Stimulated activated CD8-positive, alpha-beta memory T cell treated with anti-CD3 and anti-CD28 coated beads, Interleukin-7, amount 100 ng/mL, for 4 hours (primary cell): ENCODE data around the gene RIMKLA.

Experiments used
- DNase-seq, 2 donors: peaks; one replicate each; pipeline ENCODE4 v3.0.0-alpha.2; 2020; ENCODE audit warnings: low read depth in 2 of 2

RIMKLA gene

DNA sequence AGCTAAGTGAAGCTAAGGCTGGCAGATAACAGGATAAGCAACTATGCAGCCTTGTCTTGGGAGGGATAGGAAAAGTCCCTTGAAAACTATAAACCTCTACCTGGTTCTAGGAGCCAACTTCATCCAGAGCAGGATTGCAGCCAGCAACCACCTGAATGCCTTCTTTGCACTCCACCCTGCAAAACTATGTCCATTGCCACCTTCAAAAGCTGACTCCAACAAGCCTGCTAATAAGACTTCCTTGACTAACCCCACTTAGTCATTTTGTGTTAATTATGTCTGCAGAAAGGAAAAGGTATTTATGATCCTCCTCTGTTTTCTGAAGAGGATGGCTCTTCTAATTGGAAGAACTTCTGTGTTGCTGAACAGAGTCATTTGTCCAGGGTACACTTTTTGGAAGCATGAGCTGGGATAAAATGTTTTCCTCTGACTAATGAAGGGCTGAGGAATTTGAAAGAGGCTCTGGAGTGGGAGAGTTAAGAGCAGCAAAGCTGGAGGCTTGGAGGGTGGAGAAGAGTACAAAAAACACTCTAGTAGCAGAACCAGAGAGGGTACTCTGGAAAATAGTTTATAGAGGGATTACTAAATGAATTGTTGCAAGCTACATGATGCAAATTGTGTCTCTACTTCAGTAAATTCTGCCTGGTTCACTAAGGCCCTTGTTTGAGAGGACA lies 9.6 kb upstream of the RIMKLA start:
- DNase-seq: no peak

DNA sequence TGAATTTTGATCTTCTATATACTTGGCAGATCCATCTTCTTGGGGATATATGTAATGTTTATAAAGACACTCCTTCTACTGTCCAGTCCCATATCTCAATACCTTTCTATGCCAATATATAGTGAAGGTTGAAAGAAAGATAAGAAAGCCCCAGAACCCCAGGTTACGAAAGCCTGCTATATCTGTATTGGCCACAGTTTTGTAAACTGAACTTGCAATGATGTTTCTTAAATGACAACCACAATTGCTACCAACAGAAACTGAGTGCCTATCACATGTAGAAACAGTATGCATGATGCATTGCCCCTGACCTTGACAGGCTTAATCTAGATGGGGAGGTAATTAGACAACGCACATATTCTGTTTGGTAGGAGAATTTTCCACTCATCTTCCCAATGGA lies 7.8 kb upstream of the RIMKLA start:
- no peak for DNase-seq

DNA sequence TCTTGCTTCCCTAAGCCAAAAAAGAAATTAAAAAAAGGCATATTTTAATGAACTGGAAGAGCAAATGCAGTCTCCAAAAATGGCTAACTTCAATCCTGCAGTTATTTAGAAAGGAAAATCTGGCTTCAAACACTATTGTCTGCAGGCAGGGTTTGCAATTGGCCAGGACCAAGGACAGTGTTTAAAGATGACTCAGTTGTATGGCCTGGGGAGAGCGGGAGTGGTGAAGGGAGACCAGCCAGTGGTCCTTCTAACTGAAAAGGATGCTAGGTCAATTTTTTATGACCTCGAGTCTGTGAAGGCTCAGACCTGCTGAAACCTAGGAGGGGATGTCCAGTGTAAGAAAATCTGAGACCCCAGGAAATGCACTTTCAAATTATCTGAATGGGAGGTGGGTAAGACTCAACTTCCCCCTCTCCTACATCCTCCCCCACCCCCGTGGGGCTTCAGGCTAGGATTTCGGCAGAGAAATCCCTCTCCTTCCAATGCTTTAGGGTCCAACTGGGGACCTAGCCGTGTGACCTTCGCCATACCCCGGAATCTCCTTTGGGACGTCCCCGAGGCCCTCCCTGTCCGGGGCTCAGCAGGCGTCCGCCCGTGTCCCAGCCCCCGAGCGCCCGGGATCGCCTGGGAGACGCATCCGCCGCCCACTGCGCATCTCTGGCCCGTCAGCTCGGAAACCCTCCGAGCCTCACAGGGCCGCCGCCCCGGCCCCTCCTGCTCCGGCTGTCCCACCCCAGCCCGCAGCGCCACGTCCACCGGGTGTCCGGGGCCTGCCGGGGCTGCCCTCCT lies 602 bp upstream of the RIMKLA start:
- DNase-seq: no peak

DNA sequence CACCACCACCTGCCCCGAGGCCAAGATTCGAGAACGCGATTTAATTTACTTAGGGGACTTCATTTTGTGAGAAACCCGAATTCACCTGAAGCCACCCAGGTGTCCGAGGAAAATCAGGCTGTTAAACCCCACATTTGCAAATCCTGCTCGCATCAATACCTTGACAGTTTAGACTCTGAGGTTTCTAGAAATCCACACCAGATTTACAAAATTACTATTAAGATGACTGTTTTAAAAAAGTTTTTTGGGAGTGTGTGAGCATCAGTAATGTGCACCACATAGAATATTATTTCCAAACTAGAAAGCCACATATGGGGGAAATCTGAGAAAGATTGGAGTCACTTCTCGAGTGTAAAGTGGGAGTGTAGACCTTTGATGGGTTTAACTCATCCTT lies 685 bp downstream of the RIMKLA start:
- DNase-seq: no peak

DNA sequence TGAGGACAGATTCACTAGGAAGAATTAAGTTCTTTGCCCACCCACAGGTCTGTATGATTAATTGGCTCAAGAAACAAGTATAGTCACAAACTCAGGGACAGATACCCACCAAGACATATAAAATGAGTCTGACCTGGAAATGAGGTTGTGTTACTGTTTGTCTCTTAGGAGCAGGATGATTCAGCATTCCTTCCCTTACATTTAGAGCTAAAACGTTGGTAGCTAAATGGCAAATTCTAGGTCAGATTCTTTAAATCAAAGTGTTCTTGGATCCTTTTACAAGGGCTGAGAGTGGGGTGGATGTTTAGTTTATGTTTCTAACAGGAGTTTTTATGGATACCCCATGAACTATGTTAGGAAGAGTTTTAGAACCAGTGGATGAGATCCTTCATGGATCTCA lies 4.7 kb downstream of the RIMKLA start:
- DNase-seq: no peak

DNA sequence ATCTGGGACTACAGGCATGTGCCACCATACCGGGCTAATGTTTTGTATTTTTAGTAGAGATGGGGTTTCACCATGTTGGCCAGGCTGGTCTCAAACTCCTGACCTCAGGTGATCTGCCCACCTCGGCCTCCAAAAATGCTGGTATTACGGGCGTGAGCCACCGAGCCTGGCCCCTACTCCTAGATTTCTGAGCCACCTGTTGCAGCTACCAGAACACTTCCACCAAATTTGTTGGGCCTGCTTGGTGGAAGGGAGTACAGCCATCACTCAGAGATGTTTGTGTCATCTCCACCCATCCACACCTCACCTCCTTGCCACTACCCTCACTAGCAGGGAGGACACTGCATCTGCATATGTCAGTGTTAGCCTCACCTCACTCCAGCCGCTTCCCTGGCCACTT lies 5.5 kb downstream of the RIMKLA start:
- no peak for DNase-seq

DNA sequence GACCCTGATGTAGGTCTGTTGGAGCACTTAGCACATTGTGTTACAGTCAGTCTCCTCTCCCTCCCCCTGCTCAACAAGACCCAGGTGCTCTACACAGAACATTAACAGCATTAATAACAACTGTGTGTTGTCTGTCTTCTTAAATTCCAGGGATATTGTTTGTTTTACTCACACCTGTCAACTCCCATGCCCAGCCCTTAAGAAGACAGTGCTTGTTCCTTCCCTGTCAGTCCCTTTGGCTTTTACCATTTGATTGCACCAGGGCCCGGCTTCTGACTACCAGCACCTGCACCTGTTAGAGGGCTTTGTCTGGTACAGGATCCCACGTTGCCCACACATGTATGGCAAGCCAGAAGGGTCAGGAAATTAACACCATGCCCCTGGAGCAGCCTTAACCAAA lies 11.7 kb downstream of the RIMKLA start:
- DNase-seq: no peak

DNA sequence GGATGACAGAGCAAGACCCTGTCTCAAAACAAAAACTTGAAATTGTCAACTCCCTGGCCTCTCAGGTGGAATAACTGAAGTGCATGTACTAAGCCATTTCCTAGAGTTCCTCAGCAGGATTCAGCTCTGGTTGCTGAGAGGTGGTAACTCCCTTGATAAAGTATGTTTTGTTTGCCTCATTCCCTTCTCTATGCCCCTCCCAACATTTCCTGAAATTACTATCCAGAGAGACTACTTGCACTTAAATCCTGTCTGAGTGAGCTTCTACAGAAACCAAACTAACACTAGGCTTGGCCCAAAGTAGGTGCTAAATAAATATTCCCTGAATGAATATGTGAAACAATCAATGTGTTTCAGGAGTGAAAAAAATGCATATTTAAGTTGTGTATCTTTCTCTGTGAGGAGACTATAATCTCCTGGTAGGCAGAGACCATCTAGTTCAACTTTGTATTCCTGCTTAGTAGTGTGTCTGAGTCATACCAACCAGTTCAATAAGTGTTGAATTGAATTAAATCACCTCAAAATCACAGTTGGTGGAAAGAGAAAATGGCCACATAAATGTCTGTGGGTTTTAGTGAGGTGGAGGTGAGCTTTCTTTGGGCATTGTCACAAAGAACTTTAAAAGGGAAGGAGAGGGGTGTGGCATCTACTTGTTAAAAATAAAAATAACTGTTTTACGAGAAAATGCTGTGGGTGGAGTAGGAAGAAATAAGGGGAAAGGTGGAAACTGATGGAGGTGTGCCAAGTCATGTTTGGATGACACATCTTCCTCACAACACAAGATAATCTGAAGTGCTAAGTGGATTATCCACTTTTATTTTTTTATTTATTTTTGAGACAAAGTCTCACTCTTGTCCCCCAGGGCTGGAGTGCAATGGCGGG lies 12.6 kb downstream of the RIMKLA start:
- no peak for DNase-seq

DNA sequence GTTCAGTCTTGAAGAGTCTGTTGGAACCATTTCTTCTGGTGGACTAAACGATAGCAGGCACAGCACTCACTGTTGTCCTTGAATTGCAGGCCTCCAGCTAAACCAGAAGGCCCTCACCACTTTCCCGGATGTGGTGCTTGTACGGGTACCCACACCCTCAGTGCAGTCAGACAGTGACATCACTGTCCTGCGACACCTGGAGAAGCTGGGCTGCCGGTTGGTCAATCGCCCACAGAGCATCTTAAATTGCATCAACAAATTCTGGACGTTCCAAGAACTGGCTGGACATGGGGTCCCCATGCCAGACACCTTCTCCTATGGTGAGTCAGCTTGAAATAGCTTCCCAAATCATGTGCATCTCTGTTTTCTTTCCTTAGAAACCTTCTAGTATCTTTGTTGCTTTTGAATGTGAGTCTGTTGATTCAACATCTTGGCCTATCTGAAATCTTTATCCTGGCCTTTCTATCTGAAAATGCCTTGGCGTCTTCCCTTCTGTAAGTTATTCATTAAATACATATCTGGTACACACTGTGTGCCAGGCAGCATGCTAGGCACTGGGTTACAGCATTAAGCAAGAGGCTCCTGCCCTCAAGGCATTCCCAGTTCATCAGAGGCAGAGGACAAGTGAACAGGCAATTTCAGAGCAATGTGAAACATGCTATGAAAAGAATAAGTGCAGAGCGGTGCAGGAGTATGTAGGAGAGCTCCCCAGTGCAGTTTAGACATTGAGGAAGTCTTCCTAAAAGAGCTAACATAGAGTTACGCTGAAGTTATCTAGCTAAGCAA lies 18.9 kb downstream of the RIMKLA start:
- DNase-seq: no peak

DNA sequence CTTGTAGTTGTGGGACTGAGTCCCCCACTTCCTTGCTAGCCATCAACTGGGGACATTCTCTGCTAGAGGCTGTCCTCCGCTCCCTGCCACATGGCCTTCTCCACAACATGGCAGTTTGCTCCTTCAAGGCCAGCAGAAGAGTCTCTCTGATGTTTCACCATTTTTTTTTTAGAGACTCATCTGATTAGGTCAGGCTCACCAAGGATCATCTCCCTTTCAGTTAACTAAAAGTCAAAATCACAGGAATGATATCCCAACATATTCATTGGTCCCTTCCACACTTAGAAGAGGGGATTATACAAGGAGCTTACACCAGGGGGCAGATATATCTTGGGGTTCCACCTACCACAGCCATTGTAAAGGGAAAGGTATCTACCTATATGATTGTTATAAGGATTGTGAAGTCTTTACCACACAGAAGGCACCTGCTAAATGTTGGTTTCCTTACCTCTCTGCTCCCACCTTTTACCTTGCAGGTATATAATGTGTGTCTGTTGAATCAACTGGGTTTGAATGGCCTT lies 23.3 kb downstream of the RIMKLA start:
- no peak for DNase-seq

DNA sequence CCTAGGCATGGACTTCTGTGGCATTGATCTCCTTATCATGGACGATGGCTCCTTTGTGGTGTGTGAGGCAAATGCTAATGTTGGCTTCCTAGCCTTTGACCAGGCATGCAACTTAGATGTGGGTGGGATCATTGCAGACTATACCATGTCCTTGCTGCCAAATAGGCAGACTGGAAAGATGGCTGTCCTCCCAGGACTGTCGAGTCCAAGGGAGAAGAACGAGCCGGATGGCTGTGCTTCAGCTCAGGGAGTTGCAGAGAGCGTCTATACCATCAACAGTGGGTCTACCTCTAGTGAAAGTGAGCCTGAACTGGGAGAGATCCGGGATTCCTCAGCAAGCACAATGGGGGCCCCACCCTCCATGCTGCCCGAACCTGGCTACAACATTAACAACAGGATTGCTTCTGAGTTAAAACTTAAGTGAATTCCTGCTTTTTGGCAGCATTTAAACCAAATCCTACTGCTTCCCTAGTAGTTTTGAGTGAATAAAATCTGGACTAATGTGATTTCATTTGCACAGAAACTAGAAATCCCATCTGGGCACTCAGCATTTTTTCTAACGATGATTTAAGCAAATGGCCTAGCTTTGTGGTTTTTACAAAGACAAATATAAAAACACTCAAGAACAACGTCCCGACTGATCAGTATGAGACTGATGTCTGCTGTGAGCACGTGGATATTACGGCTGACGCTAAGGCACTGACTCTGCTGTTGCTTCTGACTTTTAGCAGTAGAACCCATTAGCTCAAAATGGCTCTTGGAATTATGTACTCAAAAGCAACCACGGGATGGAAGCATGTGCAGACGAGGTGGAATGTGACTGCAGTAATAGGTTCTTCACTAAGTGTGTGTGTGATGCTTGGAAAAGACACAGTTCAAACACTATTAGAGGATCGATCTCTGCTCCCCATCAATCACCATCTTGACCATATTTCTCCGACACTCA lies 34.2 kb downstream of the RIMKLA start:
- DNase-seq: no peak

DNA sequence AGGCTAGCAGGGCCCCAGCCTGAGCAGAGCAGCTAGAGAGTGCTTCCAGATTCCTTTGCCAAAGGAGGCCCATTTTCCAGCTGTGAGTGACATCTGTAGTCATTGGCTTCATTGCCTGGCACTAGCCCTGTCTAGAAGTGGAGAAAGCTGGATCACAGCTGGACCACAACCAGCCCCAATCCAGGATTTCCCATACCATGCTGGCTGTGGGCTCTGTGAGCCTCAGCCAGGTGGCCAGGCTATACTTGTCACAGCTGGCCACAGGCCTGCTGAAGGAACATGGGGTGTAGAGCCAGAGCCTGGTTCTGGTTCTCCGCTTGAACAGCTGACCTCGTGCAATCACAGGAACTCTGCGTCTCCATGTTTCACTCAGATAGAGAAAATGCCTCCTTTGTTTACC lies 36.6 kb downstream of the RIMKLA start:
- no peak for DNase-seq

DNA sequence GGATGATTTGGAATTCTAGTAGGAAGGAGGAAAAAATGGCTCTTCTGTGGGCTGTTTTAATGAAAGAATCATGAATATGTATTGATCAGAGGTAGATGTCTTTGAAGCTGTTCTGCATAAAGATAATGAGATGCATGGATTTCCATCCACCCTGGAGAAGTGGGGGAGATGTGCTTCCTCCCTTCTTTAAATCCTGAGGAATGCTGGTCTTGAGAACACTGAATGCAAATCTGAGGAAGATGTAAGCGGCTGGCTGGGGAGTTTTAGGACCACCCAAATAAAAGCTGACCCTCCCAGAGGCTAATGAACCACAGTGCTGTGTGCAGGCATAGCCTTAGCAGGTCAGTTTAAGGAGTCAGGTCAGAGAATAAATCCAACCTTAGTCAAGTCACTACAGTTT lies 37.9 kb downstream of the RIMKLA start:
- no peak for DNase-seq

DNA sequence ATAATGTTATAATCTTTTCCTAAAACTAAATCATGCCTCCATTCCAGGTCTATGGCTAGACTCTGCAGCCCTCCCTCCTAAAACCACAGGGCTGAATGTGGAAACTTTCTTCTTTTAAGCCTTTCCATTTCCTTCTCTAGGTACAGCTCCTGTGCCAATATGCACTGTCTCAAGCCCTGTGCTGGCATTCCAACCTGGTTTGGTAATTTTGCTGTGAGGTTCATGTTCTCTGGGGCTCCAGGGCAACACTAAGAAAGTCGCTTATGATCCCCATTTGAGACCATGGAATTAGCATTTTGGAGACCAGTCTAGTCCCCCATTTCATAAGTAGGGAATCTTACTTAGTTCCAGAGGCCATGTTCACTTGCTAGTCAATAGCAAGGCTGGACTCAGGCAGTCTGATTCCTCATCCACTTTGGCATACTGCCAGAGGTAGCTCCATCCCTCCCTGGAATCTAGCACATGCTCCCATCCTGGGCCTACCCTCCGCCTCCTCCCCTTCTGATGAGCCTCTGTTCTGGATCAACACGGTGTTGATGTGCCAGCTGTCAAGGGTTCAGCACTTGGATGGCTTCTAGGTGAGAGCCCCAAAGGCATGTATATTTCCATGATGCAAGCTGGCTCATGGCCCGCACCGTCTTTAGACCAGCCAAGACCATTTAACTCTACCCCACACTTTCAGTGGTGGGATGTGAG lies 38.7 kb downstream of the RIMKLA start:
- DNase-seq: no peak

DNA sequence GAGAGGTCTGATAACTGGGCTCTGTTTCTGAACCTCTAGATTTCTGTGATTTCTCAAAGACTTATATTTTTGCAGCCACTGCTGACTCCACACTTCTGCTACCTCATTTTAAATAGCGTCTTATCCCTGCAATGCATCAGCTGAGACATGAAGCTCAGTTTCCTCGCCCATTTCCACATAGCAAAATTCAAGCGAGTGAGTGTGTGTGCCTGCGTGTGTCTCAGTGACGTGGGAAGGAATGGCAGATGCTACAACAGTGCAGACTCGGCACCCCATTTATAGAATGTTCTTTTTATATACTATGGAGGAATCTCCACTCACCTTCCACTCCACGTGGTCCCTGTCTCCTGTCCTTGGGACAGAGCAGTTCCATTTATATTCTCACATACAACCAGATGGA lies 39.5 kb downstream of the RIMKLA start:
- no peak for DNase-seq

DNA sequence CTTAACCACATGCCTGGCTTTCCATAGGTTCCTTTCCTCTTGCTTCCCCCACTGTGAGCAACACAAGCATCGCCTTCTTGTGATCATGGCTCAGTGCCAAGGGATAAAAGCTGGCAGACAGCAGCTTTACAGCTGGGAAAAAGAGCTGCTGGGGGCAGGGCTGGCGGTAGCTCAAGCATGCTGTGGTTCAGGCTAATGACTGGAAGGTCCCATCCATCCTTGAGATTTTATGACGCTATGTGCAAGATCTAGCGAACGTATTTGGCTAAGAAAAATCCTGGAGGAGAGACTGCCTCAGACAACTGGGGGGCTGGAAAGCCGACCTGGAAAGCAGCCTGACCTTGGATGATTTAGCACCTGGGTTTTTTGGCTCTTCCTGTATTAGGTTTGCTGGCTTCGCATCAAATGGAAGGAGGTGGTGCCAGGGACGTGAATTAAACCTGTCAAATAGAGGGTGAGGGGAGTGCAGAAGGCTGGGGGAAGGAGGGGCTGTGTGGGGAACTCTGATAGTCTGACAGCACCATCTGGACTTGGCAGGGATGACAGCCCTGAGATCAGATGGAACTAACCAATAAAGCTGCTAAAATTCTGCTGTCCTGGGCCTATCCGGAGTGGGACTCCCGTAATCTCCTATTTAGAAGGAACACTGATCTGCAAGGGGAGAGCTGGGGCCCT lies 40.5 kb downstream of the RIMKLA start:
- no peak for DNase-seq

DNA sequence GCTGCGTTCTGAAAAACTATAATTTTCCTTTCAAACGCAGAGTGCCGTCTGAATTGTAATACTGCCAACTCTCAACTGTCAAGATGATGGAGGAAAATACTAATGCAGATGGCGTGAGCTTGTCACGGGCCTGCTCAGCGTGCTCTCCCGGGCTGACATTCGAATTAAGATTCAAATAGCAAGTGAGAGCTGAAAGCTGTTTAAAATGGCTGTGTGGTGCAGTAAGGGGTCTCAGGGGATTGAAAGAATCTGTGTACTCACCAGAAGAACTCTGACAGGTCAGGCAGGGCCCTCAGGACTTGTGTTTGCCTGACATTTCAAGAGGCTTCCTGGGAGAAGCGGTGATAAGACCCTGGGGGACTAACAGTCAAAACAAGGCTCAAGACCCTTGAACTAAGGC lies 42.1 kb downstream of the RIMKLA start:
- DNase-seq: no peak

DNA sequence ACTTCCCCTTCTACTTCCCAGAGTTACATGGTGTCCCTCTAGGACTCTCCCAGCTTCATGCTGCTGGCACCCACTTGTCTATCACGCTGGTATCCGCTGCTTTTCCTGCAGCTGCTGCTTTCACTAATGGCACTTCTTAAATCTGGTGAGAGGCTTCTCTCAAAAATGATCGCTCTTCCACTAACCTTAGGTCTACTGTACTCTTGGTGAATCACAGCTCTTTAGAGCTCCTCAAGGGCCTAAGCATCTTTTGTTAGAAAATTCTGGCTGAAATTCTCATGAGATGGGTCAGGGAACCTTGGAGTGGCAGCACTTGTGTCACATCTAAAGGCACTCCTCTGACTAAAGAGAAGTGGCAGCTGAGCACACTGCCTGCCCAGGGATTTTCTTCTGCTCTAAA lies 43.1 kb downstream of the RIMKLA start:
- DNase-seq: no peak

DNA sequence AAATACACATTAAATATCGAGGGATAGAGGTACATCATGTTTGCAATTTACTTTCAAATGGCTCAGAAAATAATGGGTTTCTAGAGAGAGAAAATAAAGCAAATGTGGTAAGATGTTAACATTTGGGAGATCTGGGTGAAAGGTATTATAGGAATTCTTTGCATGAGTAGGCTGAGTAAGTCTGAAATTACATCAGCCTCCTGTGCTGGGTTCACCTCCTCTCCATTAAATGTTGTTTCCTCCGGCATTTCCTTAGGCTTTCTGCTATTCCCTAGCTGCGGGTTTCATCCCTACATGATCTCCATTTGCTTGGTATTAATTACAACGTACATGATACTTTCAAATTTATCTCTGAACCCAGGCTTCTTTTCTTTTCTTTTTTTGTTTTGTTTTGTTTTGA lies 43.6 kb downstream of the RIMKLA start:
- DNase-seq: no peak
